T-helper 1 cell (primary cell): Measurements from ENCODE around the gene C10orf95.

Experiments used
- DNase-seq, 5 donors: peaks; one replicate each; pipeline ENCODE4 v3.0.0-alpha.2; 2012 to 2020

The C10orf95 gene

DNA sequence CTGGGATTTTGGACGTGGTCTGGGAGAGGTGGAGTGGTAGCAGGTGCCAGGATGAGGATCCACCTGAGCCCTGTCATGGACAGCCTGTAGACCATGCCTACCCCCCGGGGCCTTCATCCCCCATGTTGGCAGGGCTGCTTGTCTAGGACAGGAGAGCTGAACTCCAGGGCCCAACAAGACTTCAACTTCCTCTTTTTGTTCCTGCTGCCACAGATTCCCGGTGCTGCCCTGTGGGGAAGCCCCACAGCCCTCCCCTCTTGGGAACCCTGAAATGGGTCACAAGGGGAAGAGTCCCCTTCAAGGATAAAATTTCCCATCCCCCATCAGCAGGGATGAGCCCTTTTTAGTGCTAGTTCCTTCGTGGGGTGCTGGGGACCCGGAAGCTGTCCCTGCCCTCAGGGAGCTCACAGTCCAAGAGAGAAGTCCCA, 17.7 kb downstream of the C10orf95 start:
- DNase-seq, result no peak

DNA sequence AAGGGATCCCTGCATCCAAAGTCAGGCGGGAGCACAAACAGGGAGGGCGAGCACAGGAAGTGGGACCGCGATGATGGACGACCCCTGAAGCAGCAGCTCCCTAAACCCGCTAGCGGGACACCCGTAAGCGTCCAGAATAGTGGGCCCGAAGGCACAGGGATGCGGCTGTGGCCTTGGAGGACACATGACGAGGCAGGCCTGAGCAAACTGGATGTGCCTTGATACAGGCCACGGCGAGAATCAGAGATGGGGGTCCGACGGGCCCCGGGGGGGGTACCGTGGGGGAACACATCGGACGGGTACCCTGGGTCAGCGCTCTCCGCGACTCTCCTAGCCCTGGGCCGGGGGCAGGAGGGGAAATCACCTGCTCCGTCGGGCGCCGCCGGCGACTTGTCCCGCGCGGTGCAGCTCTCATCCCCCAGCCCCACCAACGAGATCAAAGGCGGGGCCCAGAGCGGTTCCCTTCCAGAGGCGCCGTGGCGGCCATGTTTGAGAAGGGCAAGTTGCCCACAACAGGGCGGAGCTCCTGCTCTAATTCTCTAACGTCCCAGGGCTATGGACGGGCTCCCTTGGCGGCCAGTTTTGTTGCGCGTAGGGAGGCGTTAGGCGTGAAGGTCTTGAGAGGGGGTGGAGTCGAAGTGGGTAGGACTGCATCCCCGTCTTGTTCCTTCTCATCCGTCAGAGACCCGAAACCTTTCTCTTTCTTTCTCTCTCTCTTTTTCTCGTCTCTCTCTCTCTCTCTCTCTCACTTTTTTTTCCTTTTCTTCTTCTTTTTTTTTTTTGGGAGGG, 19.0 kb downstream of the C10orf95 start, which contains the start of gene CUEDC2:
Gene CUEDC2 (minus strand): TSS at position 413 of the 789 bp plus-strand sequence. CDS start 7,386 bp downstream, outside the sequence.
- peak; percentile 84 to 96 (median 89) for DNase-seq

DNA sequence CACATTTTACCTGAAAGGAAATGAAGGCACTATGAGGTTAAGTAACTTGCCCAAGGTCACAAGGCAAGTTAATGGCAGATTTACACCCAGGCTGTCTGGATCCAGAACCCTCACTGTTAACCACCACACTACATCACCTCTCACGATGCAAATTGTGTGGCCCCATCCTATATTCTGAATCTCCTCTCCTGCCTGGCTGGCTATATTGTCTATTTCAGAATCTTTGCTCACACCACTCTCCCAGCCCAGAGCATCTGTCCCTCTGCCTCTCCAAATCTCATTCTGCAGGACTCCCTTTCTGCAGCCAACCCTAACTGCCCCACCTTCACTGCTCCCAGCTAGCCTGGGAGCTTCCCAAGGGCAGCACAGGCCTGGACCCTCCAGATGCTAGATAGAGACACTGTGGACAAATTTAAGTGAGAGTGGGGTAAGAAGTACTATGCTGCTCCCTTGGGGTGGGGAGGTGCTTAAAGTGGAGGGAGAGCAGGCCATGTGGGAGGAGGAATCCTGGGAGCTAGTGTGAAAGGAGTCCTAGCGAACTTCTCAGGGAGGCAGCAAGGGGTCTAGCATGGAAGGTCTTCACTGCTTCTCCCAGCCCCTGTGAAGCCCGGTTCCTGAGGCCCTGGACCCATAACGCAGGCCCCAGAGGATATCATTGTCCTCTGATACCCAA, 19.8 kb downstream of the C10orf95 start:
- DNase-seq, result no peak

DNA sequence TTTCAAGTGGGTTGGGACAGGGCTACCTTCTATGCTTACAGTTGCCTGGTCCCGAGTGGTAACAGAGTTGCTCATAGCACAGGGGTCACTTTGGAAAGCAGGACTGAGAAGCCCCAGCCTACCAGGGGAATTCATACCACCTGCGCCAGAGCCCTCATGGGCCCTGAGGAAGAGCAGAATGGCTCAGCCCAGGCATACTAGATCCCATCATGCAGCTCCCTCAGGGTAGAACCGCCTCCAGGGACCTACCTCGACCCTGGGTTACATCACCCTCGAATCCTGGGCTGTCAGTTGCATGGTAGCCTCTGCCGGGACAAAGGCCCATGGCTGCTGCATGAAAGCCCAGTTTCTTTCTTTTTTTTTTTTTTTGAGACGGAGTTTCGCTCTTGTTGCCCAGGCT, 21.9 kb downstream of the C10orf95 start:
- no peak for DNase-seq

DNA sequence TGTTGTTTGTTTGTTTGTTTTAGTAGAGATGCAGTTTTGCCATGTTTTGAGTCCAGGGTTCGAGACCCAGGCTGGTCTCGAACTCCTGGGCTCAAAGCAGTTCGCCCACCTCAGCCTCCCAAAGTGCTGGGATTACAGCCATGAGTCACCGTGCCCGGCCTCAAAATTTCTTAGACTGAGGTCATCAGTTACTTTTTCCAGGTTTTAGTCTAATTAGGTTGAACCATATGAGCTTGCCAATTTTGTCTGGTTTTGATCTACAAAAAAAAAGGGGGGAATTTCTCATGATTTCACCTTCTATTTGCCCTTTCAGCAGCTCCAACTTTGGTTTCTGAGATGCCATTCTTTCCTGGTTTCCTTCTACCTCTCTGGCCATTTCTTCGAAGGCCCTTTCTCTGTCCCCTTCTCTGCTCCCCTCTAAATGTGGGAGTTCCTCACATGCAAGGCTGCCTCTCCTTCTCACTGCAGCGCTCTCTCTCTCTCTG, 24.5 kb downstream of the C10orf95 start:
- no peak for DNase-seq

DNA sequence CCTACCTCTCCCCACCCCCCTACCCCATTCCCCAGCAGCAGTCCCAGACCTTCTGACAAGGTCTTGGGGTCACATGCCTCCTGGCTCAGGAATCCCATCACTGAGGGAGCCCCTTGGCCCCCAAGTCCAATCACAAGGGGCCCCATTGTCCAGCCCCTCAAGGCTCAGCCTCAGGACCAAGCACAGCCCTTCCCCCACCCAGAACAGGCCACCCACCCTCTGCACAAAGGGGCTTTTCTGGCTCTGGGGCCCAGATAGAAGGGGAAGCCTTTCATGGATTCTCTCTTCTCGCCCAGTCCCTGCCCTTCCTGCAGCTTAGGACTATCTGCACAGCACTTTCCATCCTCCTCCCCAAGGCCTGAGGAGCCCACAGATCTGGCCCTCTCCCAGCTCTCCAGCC, 25.9 kb downstream of the C10orf95 start:
- no peak for DNase-seq

DNA sequence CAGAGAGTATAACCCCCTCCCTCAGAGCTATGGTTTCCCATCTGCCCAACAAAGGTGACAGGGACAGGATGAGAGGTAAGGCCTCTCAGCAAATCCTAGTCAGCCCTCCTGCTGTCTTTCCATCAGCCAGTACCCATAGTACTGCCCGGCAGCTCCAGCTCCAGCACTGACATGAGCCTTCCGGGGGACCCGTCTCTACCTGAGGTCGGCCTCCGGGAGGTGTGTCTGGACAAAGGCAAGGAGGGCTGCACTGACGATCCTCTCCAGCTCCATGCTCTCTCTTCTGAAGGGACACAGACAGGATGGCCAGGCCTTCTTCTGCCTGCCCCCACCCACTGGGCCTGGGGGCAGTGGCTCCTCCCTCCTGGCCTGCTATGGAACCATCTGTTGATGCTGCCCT, 26.4 kb downstream of the C10orf95 start:
- DNase-seq, result no peak

DNA sequence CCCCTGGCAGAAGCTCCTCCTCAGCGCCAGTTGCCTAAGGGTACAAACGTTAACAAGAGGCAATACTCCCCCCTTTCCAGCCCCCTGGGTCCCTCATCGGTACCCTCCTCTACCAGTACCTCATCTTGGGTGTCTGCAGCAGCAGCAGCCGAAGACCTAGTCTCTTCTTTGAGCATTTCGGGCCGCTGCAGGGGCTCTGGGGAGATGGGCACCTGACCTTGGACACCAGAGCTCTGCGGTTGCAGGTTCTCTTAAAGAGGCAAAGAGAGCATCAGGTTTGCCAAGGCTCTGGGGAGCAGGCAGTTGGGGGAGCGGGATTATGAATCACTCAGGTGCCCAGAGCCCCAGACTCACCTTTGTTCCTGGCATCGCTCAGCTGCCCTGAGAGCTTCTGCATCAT, 27.2 kb downstream of the C10orf95 start:
- DNase-seq, result no peak

DNA sequence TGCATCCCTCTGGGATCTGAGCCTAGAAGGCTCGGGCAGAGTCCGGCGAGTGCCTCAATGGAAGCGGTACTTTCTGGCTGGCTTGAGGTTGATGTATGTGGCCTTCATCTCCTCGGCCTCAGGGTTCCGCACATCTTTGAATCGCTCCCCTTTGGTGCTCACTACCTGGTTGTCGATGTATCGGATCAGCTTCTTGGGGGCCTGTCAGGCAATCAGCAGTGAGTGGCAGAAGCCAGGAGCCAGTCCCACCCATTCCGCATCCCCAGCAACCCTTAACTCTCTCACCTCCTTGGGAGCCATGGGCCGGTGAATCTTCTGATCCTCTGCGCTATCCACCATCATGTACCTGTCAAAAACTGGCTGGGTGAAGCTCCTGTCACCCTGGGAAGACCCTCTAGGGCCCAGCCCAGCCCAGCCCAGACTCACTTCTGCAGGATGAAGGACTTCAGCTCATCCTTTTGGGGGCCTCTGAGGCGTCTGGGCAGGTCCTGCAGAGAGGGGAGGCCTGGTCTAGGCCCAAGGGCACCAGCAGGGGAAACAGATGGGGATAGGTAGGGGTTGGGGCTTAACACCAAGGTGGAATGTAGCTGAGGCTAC, 27.9 kb downstream of the C10orf95 start:
- no peak for DNase-seq

DNA sequence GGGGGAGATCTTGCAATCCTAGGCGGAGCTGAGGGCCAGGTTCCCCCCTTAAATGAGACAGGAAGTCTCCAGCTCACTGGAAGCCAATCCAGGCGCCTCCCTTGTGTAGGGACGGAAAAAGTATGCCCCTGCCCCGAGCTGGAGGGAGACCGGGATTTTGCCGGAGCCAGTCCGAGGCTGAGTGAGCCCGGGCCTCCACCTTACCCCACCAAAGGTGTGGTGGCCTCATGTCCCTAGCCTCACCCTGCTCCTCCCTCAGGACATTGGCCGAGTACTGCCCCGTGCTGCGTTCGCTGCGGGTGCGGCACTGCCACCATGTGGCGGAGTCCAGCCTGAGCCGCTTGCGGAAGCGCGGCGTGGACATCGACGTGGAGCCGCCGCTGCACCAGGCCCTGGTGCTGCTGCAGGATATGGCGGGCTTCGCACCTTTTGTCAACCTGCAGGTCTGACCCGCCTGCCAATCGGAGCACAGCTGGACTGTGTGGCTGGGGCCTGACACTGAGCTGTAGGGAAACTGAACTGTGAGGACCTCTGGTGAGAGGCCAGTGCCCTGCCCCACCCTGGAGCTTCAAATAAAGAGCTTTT, 28.7 kb downstream of the C10orf95 start:
- peak in 2 of 5 donors; percentile 37 to 67 for DNase-seq

DNA sequence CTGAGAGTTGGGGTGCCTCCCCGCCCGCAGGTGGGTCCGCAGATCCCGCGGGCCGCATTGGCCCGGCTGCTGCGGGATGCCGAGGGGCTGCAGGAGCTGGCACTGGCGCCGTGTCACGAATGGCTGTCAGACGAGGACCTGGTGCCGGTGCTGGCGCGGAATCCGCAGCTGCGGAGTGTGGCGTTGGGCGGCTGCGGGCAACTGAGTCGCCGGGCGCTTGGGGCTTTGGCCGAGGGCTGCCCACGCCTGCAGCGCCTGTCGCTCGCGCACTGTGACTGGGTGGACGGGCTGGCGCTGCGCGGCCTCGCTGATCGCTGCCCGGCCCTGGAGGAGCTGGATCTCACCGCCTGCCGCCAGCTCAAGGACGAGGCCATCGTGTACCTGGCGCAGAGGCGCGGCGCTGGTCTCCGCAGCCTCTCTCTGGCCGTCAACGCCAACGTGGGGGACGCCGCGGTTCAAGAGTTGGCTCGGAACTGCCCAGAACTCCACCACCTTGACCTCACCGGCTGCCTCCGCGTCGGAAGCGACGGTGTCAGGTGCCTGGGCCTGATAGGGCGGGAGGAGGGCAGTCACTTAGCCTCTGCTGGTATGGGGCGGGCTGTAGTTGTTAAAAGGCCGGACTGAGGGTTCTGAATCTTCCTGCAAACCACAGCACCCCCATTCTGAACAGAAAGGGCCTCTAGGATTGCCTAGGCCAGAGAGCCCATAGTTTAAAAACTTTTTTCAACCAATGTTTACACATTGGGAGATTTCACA, 29.4 kb downstream of the C10orf95 start:
- peak in 1 of 5 donors; percentile 28 for DNase-seq

DNA sequence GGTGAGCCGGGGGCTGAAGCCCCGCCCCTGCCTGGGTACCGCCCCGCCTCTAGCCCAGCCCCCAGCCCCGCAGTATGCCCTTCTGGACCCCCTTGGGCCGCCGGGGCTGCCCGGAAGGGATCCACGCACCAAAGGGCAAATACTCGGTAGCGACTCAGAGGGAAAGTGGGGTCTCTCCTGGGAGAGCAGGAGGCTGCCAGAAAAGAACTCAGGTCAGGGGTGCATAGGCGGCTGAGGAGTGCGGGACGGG, 29.9 kb downstream of the C10orf95 start:
- no peak for DNase-seq

DNA sequence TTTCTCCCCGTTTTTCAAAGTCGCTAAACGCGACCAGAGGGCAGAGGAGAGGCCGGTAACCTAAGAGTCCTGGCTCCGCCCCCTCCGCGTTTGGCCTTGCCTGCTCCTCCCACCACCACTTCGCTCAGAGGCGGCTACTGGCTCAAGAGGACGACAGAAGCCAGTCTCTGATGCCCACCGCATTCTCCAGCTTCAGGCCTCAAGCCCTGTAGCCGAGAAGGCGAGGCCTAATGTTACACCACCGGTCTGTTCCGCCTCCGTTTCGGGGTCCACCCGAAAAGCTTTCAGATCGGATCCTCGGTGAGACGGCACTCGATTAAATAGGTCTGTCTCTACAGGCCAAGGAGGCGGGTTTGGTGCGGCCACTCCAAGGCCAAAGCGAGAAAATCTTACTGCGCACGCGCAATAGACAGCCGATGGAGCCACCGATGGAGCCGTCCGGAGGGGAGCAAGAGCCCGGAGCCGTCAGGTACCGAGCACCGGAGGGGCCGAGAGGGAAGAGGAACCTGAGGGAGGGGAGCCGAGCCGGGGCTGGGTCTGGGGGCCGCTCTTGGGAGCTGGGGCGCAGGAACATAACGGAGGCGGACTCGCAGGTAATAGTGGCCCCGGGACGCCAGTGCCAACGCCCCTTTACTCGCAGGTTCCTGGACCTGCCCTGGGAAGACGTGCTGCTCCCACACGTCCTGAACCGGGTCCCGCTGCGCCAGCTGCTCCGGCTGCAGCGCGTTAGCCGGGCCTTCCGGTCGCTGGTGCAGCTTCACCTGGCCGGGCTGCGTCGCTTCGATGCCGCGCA, 30.4 kb downstream of the C10orf95 start, which contains the start of gene FBXL15:
Gene FBXL15 (plus strand): TSS at position 123 of the 793 bp plus-strand sequence. CDS start 294 bp downstream, at position 417.
- DNase-seq, result peak; percentile 83 to 95 (median 92)

DNA sequence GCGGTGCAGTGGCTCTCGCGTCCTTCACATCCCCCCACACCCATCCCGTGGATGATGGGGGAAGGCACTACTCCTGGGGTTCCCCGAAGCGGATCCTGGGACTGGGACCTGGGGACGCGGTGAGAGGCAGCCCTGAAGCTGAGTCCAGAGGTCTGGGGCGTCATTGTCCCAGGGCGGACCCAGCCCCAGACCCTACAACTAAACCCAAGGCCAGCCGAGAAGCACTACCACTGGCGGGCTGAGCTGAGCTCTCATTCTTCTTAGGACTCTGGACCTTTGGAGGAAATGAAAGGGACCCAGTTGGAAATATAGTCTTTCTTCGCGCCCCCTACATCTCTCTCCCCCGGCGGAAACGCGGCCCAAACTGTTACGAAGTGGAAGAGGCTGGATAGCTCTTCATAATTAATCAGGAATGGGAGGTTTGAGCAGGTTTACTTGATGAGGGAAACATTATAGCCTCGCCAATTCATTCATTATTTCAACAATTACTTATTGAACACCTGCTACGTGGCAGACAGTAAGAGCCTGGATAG, 31.1 kb downstream of the C10orf95 start:
- no peak for DNase-seq

DNA sequence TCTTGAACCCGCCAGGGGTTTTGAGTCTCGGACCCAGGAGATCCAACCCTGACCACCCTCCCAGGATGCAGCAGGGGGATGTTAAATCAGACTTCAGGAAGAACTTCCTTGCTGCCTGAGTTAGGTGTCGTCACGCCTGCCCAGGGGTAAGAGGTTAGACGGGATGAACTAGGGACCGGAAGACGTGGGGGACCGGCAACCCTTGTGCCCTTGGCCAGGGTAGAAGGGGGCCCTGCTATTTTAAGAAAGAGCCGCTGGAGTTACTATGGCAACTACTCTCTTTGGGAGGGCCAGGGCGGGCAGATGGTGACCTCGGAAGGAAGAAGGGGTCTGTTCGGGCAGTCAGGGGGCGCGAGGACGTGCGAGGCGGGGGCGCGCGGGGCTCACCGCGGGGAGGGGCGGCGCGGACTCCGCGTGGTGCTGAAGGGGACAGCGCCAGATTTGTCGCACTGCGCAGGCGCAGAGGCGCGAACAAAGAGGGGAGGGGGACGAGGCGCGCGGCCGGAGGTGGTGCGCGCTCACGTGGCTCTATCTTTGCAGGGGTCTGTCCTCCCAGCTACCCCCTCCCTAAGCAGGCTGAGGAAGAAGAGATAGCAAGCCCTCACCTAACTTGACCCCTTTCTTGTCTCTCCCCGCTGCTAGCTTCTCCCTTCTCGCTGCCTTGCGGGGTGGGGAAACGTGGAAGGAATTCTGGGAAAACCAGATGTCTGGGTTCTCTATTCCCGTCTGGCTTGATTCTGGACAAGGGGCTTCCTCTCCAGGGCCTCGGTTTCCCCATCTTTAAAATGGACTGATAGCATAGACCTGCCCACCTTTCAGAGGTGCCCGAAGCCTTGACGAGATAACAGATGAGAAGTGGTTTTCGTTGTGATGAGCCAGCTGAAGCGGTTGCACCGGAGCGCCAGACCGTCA, 31.8 kb downstream of the C10orf95 start:
- peak; percentile 49 to 68 (median 60) for DNase-seq

DNA sequence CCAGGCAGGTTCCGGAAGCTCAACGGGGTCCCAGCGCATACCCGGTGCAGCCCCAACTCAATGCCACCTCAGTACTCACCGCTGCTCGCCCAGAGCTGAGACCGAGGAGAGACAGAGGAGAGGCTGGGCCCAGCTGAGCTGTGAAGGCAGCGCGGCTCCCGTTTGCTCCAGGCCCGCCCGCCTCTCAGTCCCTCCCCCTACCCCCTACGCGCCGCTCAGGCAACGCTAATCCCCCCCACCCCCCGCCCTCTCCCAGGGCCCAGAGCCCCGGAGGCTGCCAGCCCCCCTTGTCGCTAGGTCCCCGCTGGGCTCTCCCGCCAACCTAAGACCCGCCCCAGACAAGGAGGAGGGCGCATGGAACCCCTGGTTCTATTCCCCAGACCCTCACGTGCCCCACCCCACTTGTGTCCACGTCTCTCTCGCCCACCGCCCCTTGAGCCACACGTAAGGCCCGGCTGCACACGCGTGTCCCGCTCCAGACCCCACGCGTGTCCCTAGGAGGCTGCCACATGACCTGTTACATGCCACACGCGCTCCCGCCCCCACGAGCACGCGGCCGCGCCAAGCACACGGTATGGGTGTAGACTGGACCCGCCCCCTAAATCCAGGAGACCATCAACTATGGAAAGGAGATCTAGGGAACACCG, 32.6 kb downstream of the C10orf95 start, which contains the start of gene PSD:
Gene PSD (minus strand): TSS at position 164 of the 647 bp plus-strand sequence. CDS start 1,747 bp downstream, outside the sequence.
- no peak for DNase-seq

DNA sequence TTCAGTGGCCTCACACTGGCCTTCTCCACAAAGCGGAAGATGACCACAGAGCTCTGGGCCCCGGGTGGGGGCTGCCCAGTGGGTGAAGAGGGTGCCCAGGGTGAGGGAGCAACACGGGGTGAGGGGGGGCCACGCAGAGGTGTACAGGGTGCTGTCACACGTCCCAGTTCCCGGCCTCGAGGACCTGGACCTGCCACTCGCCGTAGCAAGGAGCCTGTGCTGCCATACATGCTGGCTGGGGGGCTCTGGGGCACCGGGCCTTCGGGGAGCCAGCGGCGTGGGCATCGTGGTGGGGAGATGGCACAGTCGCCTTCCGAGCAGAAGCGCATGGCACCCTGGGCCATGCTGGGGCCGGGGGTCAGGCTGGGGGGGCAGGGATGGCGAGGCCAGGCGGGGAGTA, 34.6 kb downstream of the C10orf95 start:
- no peak for DNase-seq

DNA sequence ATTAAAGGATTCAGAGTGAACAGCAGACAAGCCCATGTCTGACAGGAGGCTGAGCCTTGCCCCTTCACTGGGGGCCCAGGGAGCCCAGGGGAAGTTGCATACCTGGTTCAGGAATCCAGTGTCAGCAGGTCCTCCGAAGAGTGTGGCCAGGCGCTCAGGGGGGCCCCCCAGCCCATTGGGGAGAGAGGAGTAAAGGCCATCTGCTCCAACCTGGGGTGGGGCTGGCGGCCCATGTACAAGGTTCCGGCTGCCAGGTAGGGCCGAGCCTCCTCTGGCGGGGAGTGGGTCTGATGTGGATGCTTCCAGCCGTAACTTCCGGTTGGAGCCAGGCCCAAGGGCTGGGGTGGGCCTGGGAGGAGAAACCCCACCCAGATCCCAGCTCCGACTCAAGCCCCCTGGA, 35.1 kb downstream of the C10orf95 start:
- DNase-seq, result no peak

DNA sequence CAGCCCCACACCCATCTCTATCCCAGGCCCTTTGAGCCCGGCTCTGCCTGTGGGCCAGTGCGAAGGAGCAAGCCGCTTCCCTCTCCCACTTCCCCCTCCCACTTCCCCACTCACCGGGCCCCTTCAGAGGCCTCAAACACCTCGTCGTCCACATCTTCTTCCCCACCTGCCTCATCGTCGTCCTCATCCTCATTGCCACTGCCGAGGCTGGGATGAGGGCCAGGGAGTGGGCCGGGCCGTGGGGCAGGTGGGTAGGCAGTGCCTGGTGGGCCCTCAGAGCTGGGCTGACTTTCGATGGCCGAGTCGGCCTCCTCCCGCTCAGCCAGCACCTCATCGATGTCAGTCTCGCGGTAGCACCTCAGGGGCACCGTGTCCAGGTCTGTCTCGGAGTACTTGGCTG, 36.6 kb downstream of the C10orf95 start:
- DNase-seq, result no peak
